ENCODE results near the gene ABHD17A. TPM values are rescaled to one million over a fixed set of nuclear protein-coding genes. Genes with fewer than 3 reads are reported as not detected.

The ABHD17A gene
- total and polyA plus RNA-seq, 9 of the 15 experiments (the other 6 are each of a cell fraction or from before 2014, with no cell fraction given): 0.04 to 135 (median 21.8) TPM; not detected in 1

- TF ChIP-seq NKRF (IDR thresholded peaks at IDR 0.05; ENCODE audit: borderline replicate concordance) (peak; percentile 43), TAF1 (IDR thresholded peaks at IDR 0.05; ENCODE audit: control insufficient read depth, extremely low read depth, insufficient read depth, low read length, severe bottlenecking) (peak; percentile 15), DPF2 (IDR thresholded peaks at IDR 0.05) (peak; percentile 40; the same call in 1 of the 2 replicates), KLF13 (tag; IDR thresholded peaks at IDR 0.05; ENCODE audit: borderline replicate concordance, low read depth) (0 out of 2 replicates have a peak, but pooled peaks have one; percentile 38), CBX3 (IDR thresholded peaks at IDR 0.05; ENCODE audit: borderline replicate concordance in 1 of 2, low read length in 2 of 2) (no peak), OTX1 (CRISPR knock-in tag; IDR thresholded peaks at IDR 0.05) (peak; percentile 53; the same call in 1 of the 2 replicates), SUPT5H (IDR thresholded peaks at IDR 0.05) (peak; percentile 72), ZNF518B (CRISPR knock-in tag; IDR thresholded peaks at IDR 0.05) (no peak), LCOR (CRISPR knock-in tag; IDR thresholded peaks at IDR 0.05) (no peak), MNT (conservative IDR thresholded peaks at IDR 0.05) (peak; percentile 57 to 76; a peak in 3 of 4 replicates), GTF2F1 (IDR thresholded peaks at IDR 0.05; ENCODE audit: low read depth, low read length) (peak; percentile 39; the same call in 1 of the 2 replicates), ZBTB17 (CRISPR knock-in tag; IDR thresholded peaks at IDR 0.05) (no peak), EGR1 (conservative IDR thresholded peaks at IDR 0.05) (peak; percentile 30; the same call in 1 of the 2 replicates), STAT6 (CRISPR knock-in tag; IDR thresholded peaks at IDR 0.05) (no peak), ZNF740 (CRISPR knock-in tag; IDR thresholded peaks at IDR 0.05) (0 out of 2 replicates have a peak, but pooled peaks have one; percentile 23), ZNF740 (tag; IDR thresholded peaks at IDR 0.05) (no peak)
Measured at GRCh38 chr19:1855040-1855827, 30.1 kb downstream of the ABHD17A start (continued).

All from K562 (cell line).